ENCODE results near the gene PNCK.
"Not testable (repeated sequence)": the region's sequence is repeated elsewhere in the genome, so short reads cannot be mapped to it uniquely, and the experiment has no call there.

Gene PNCK

GRCh38 chrX:153685156-153685536 lies 11.5 kb upstream of the PNCK start:
- no peak for DNase-seq

GRCh38 chrX:153684467-153685155 lies 11.0 kb upstream of the PNCK start:
- DNase-seq, result no peak

- not testable (repeated sequence) for DNase-seq
Measured at GRCh38 chrX:153683486-153683885, 9.9 kb upstream of the PNCK start.

- DNase-seq, result peak in 1 of 2 experiments; percentile 8
Measured at GRCh38 chrX:153681175-153681574, 7.6 kb upstream of the PNCK start.

- no peak for DNase-seq
Measured at GRCh38 chrX:153674219-153674851, 722 bp upstream of the PNCK start.

- no peak for DNase-seq
Measured at GRCh38 chrX:153672531-153673427, 834 bp downstream of the PNCK start.

- no peak for DNase-seq
Measured at GRCh38 chrX:153671589-153672530, 1.8 kb downstream of the PNCK start.

GRCh38 chrX:153670748-153671588 lies 2.6 kb downstream of the PNCK start:
- no peak for DNase-seq

- no peak for DNase-seq
Measured at GRCh38 chrX:153669901-153670731, 3.5 kb downstream of the PNCK start.

- DNase-seq, result peak; percentile 67 to 73
Measured at GRCh38 chrX:153669174-153669890, 4.3 kb downstream of the PNCK start.

GRCh38 chrX:153668423-153669173 lies 5.0 kb downstream of the PNCK start:
- no peak for DNase-seq

GRCh38 chrX:153667956-153668396 lies 5.6 kb downstream of the PNCK start:
- peak; percentile 90 to 91 for DNase-seq

- DNase-seq, result no peak
Measured at GRCh38 chrX:153667281-153667955, 6.2 kb downstream of the PNCK start.

- no peak for DNase-seq
Measured at GRCh38 chrX:153665726-153666306, 7.8 kb downstream of the PNCK start.

- peak; percentile 63 to 71 for DNase-seq
Measured at GRCh38 chrX:153662266-153662665, 11.3 kb downstream of the PNCK start.

GRCh38 chrX:153659268-153659667 lies 14.3 kb downstream of the PNCK start:
- no peak for DNase-seq

GRCh38 chrX:153657161-153657560 lies 16.5 kb downstream of the PNCK start:
- DNase-seq, result no peak

GRCh38 chrX:153653556-153653955 lies 20.1 kb downstream of the PNCK start:
- DNase-seq, result no peak

Measured in activated T-cell treated with anti-CD3 and anti-CD28 coated beads, Interleukin-2, amount 50 U/mL, for 48 hours (primary cell).